ENCODE data around the gene INAVA. TPM values are rescaled to one million over a fixed set of nuclear protein-coding genes. Genes with fewer than 3 reads are reported as not detected.

INAVA gene
- total RNA-seq, 2 donors from 2014 or later: 59.5 to 61.5 TPM

- 87% methylated on average over 4 to 9 of the region's 9 CpGs for WGBS, 2 experiments (ENCODE audit: insufficient coverage in 1 of 2, insufficient read length in 1 of 2)
- no peaks in the 10 kb centered on the region for H3K27me3 ChIP-seq (ENCODE audit: control insufficient read depth, insufficient read depth, low read length, poor library complexity, severe bottlenecking)
- H3K9ac ChIP-seq (ENCODE audit: extremely low read depth, low read length, poor library complexity, severe bottlenecking): peak overlapping the region; percentile 3
- peaks cover 52% of the 10 kb centered on the region for H3K4me1 Mint-ChIP-seq
- peaks cover 9% of the 10 kb centered on the region for H3K36me3 ChIP-seq (ENCODE audit: control insufficient read depth, insufficient read depth, low read length)
- TF ChIP-seq CTCF (conservative IDR thresholded peaks at IDR 0.05): no peak
- H3K4me3 Mint-ChIP-seq: peak overlapping the region; percentile 93
- no peaks in the 10 kb centered on the region for H3K9me3 Mint-ChIP-seq
- H3K36me3 Mint-ChIP-seq (ENCODE audit: low read depth): peaks cover 29% of the 10 kb centered on the region
- peak overlapping the region; percentile 65 for H3K4me3 ChIP-seq (ENCODE audit: low read length)
- H3K27ac ChIP-seq (ENCODE audit: low read depth, low read length): no peak overlapping the region
- H3K4me1 ChIP-seq (ENCODE audit: control insufficient read depth, insufficient read depth, low read length): peaks cover 44% of the 10 kb centered on the region
- peak overlapping the region; percentile 90 for H3K27ac Mint-ChIP-seq
- no peaks in the 10 kb centered on the region for H3K27me3 Mint-ChIP-seq (ENCODE audit: insufficient read depth)
- H3K9me3 ChIP-seq (ENCODE audit: control insufficient read depth, low read length): no peaks in the 10 kb centered on the region
- DNase-seq: no peak
Observed at GRCh38 chr1:200895801-200896530, 1.3 kb downstream of the INAVA start.

- 45 to 79% methylated on average over 2 to 10 of the region's 10 CpGs for WGBS, 2 experiments (ENCODE audit: insufficient coverage in 1 of 2, insufficient read length in 1 of 2)
- no peak for TF ChIP-seq CTCF (conservative IDR thresholded peaks at IDR 0.05)
- DNase-seq: peak; percentile 56
- H3K4me3 Mint-ChIP-seq: peak overlapping the region; percentile 93
- Histone ChIP-seq H3K9me3 (ENCODE audit: control insufficient read depth, low read length) (no peaks in the 10 kb centered on the region), H3K4me1 (ENCODE audit: control insufficient read depth, insufficient read depth, low read length) (peaks cover 44% of the 10 kb centered on the region), H3K36me3 (ENCODE audit: control insufficient read depth, insufficient read depth, low read length) (peaks cover 16% of the 10 kb centered on the region), H3K27me3 (ENCODE audit: control insufficient read depth, insufficient read depth, low read length, poor library complexity, severe bottlenecking) (no peaks in the 10 kb centered on the region), H3K9ac (ENCODE audit: extremely low read depth, low read length, poor library complexity, severe bottlenecking) (peak overlapping the region; percentile 3), H3K4me3 (ENCODE audit: low read length) (no peak overlapping the region), H3K27ac (ENCODE audit: low read depth, low read length) (no peak overlapping the region)
- H3K4me1 Mint-ChIP-seq: peaks cover 52% of the 10 kb centered on the region
- no peaks in the 10 kb centered on the region for H3K9me3 Mint-ChIP-seq
- no peaks in the 10 kb centered on the region for H3K27me3 Mint-ChIP-seq (ENCODE audit: insufficient read depth)
- peak overlapping the region; percentile 88 for H3K27ac Mint-ChIP-seq
- H3K36me3 Mint-ChIP-seq (ENCODE audit: low read depth): peaks cover 35% of the 10 kb centered on the region
Observed at GRCh38 chr1:200896531-200897196, 2.0 kb downstream of the INAVA start.

- H3K27ac ChIP-seq (ENCODE audit: low read depth, low read length): no peak overlapping the region
- no peaks in the 10 kb centered on the region for H3K9me3 ChIP-seq (ENCODE audit: control insufficient read depth, low read length)
- H3K9ac ChIP-seq (ENCODE audit: extremely low read depth, low read length, poor library complexity, severe bottlenecking): no peak overlapping the region
- Mint-ChIP-seq H3K9me3 (no peaks in the 10 kb centered on the region), H3K27me3 (ENCODE audit: insufficient read depth) (no peaks in the 10 kb centered on the region), H3K27ac (peak overlapping the region; percentile 58), H3K4me3 (no peak overlapping the region), H3K4me1 (peaks cover 52% of the 10 kb centered on the region), H3K36me3 (ENCODE audit: low read depth) (peaks cover 41% of the 10 kb centered on the region)
- H3K4me3 ChIP-seq (ENCODE audit: low read length): no peak overlapping the region
- peaks cover 44% of the 10 kb centered on the region for H3K4me1 ChIP-seq (ENCODE audit: control insufficient read depth, insufficient read depth, low read length)
- WGBS, 2 experiments (ENCODE audit: insufficient coverage in 1 of 2, insufficient read length in 1 of 2): 83 to 93% methylated on average over 3 to 5 of the region's 5 CpGs
- no peak for TF ChIP-seq CTCF (conservative IDR thresholded peaks at IDR 0.05)
- peaks cover 21% of the 10 kb centered on the region for H3K36me3 ChIP-seq (ENCODE audit: control insufficient read depth, insufficient read depth, low read length)
- DNase-seq: no peak
- H3K27me3 ChIP-seq (ENCODE audit: control insufficient read depth, insufficient read depth, low read length, poor library complexity, severe bottlenecking): no peaks in the 10 kb centered on the region
Observed at GRCh38 chr1:200897259-200897658, 2.6 kb downstream of the INAVA start.

Measured in endodermal cell (in vitro differentiated cells).